ENCODE data around the gene SIRPA. TPM values are rescaled to one million over a fixed set of nuclear protein-coding genes. Genes with fewer than 3 reads are reported as not detected.

Gene SIRPA
- total and polyA plus RNA-seq, 5 donors: 19.5 to 45.2 (median 29.0) TPM

DNA sequence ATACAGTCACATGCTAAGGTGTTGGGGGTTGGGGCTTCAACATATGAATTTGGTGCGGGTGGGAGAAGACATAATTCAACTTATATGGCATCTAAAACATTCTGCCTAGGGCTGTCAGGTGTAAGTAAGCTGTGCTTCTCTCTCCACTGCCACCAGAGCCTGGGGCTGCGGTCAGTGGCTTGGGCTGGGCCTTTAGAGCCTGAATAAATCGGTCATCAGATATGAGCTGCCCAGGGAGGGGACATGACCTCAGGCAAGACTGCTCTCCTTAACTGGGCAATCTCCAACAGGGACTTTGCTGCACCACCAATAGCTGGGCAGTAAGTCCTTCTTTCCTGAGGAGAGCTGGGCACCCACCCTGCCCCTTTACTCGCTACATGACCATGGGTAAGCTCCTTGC lies 24.9 kb upstream of the SIRPA start:
- 88% methylated on average over 4 of the region's 4 CpGs for WGBS
- no peak for ATAC-seq
- H3K9me3 ChIP-seq (ENCODE audit: control insufficient read depth, low read length): no peaks in the 10 kb centered on the region
- H3K27me3 ChIP-seq (ENCODE audit: control insufficient read depth, insufficient read depth): no peaks in the 10 kb centered on the region
- no peak for DNase-seq
- H3K4me3 ChIP-seq (ENCODE audit: low read length): no peak overlapping the region
- intact Hi-C loops (cut with DNase I): no loop called here
- H3K27ac ChIP-seq (ENCODE audit: low read length): no peak overlapping the region
- H3K4me1 ChIP-seq (ENCODE audit: control insufficient read depth, insufficient read depth, low read length): no peaks in the 10 kb centered on the region

DNA sequence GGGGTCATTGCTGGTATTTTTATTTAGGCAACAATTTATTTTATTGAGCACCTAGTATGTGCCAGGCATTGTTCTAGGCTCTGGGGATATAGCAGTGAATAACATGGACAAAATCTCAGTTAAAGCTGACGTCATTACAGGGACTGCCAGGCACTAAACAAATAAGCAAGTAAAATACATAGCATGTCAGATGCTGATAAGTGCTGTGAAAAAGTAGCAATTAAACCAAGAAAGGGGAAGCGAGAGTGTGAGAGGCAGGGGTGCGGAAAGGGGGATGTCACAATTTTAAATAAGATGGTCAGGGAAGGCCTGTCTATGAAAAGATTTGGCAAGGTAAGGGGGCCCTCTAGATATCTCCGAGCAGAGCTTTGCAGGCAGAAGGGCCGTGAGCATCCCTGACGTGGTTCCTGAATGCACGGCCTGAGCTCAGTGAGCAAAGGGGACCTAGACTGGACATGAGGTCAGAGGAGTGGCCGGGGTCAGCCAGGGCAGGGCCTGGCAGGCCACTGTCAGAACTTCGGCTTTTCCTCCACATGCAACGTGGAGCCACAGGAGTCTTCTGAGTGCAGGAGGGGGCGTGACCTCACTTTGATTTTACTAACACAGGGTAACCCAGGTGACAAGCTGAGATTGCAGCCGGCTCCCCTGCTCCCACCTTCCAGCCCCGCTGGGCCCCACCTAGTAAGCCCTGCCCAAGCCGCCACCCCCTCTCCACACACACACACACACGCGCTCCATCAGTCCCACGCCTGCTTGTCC lies 24.2 kb upstream of the SIRPA start:
- no peak for DNase-seq
- 42% methylated on average over 17 of the region's 17 CpGs for WGBS
- ATAC-seq: peak in 1 of 2 donors; percentile 9
- Histone ChIP-seq H3K9me3 (ENCODE audit: control insufficient read depth, low read length) (no peaks in the 10 kb centered on the region), H3K27ac (ENCODE audit: low read length) (no peak overlapping the region), H3K4me1 (ENCODE audit: control insufficient read depth, insufficient read depth, low read length) (no peaks in the 10 kb centered on the region), H3K4me3 (ENCODE audit: low read length) (no peak overlapping the region), H3K27me3 (ENCODE audit: control insufficient read depth, insufficient read depth) (no peaks in the 10 kb centered on the region)
- intact Hi-C loops (cut with DNase I): no loop called here

DNA sequence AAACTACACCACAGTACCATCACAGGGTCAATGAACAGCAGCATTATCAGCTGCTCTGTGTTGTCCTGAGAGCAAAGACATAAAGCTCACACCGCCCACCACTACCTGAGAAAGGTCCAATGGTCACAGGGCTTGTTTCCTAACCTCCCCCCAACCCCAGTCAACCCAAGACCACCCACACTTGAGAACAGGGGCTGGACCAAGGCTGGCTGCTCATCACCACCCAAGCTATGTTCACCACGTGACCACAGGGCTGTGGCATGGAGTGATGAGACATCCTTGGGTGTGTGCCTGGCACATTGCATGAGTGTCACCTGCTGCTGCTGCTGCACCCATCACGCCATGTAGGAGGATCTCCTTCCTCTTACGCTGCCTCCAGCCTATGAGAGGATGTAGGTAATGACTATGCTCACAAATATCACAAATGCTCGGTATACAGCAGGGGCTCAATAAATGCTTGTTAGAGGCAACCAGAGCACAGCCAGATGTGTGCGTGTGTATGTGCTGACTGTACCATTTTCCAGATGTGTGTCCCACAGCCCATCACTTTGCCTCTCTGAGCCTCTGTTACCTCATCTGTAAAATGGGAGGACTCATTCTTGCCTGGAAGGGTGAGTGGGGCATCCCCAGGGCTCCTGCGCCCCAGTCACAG lies 23.3 kb upstream of the SIRPA start:
- Histone ChIP-seq H3K9me3 (ENCODE audit: control insufficient read depth, low read length) (no peaks in the 10 kb centered on the region), H3K4me1 (ENCODE audit: control insufficient read depth, insufficient read depth, low read length) (no peaks in the 10 kb centered on the region), H3K4me3 (ENCODE audit: low read length) (no peak overlapping the region), H3K27ac (ENCODE audit: low read length) (no peak overlapping the region), H3K27me3 (ENCODE audit: control insufficient read depth, insufficient read depth) (no peaks in the 10 kb centered on the region)
- 81% methylated on average over 7 of the region's 7 CpGs for WGBS
- intact Hi-C loops (cut with DNase I): no loop called here
- DNase-seq: no peak
- ATAC-seq: peak in 1 of 2 donors; percentile 40

DNA sequence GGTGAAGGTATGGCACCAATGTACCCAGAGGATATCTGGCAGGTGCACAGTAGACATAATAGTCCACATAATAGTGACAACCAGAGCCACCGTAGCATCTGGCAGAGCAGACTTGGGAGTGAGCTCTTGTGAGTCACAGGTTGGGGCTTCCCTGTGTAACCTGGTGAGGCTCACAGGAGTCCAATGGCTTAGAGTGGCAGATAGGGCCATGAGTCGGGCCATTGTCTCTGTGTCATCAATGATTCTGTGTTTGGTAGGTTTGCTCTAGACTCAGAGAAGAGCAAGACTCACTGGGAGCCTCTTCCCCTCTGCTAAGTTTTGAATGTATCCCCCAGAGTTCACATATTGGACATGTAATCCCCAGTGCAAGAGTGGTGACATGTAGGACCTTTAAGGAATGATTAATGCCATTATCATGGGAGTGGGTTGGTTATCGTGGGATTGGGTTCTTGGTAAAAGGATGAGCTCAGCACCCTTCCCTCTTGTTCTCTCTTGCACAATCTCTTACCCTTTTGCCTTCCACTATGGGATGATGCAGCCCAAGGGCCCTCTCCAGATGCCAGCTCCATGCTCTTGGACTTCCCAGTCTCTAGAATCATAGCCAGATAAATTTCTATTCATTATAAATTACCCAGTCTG lies 22.6 kb upstream of the SIRPA start:
- no peaks in the 10 kb centered on the region for H3K9me3 ChIP-seq (ENCODE audit: control insufficient read depth, low read length)
- no peak for ATAC-seq
- H3K27me3 ChIP-seq (ENCODE audit: control insufficient read depth, insufficient read depth): no peaks in the 10 kb centered on the region
- H3K4me1 ChIP-seq (ENCODE audit: control insufficient read depth, insufficient read depth, low read length): no peaks in the 10 kb centered on the region
- no peak for DNase-seq
- no peak overlapping the region for H3K27ac ChIP-seq (ENCODE audit: low read length)
- intact Hi-C loops (cut with DNase I): no loop called here
- WGBS: 81% methylated on average over 3 of the region's 3 CpGs
- no peak overlapping the region for H3K4me3 ChIP-seq (ENCODE audit: low read length)

DNA sequence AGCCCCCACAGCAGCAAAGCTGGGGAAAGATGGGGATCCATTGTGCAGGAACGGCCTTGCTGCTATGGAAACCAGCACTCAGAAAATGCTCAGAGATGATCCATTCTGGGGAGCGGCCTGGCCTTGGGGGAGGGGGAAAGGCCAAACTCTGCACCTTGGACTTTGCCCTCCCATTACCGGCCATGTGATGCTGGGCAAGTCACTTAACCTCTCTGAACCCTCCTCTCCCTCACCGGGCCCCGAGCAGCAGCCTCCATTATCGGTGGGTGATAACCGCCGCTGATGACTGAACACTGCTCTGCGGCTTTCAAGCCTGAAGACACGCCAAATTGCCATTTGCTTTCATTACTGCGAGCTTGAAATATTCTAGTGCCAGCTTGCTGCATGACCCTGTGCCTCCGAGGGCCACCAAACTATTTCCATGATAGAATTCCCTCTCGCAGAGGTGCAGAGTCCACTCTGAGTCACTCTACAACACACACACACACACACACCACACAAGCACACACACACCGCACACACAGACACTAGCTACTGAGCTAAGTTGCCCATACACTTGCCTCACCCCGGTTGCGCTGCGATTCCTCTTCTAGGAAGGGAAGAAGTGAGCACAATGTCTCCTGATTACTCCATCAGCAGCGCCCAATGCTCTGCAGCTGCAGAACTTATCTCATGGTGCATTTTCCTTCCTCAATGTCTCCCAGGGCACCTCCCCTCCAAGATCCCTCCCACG lies 20.6 kb upstream of the SIRPA start:
- DNase-seq (peak; percentile 45 to 72 (median 61)), ATAC-seq (peak in 1 of 2 donors; percentile 8)
- Histone ChIP-seq H3K27me3 (ENCODE audit: control insufficient read depth, insufficient read depth) (no peaks in the 10 kb centered on the region), H3K4me1 (ENCODE audit: control insufficient read depth, insufficient read depth, low read length) (no peaks in the 10 kb centered on the region), H3K27ac (ENCODE audit: low read length) (no peak overlapping the region), H3K9me3 (ENCODE audit: control insufficient read depth, low read length) (no peaks in the 10 kb centered on the region), H3K4me3 (ENCODE audit: low read length) (no peak overlapping the region)
- intact Hi-C loops (cut with DNase I): no loop called here
- WGBS: 41% methylated on average over 19 of the region's 19 CpGs

DNA sequence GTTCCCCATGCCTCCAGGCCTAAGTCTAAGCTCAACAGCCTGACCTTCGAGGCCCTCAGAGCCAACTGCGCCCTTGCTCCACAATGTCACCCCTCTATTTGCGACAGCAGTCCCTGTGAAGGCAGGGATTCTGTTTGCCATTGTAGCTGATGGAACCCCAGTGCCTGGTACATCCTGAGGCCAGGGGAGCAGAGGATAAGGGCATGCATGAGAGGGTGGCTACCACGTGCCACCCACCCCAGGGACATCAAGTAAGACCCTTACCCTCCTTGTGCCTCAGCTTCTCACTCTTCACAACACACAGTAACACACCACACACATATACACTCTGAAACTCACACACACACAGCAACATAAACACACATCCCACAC lies 20.0 kb upstream of the SIRPA start:
- intact Hi-C loops (cut with DNase I): no loop called here
- Histone ChIP-seq H3K4me3 (ENCODE audit: low read length) (no peak overlapping the region), H3K27me3 (ENCODE audit: control insufficient read depth, insufficient read depth) (no peaks in the 10 kb centered on the region), H3K9me3 (ENCODE audit: control insufficient read depth, low read length) (no peaks in the 10 kb centered on the region), H3K4me1 (ENCODE audit: control insufficient read depth, insufficient read depth, low read length) (no peaks in the 10 kb centered on the region), H3K27ac (ENCODE audit: low read length) (no peak overlapping the region)
- no peak for ATAC-seq
- no peak for DNase-seq
- WGBS: 70% methylated on average over 4 of the region's 4 CpGs

DNA sequence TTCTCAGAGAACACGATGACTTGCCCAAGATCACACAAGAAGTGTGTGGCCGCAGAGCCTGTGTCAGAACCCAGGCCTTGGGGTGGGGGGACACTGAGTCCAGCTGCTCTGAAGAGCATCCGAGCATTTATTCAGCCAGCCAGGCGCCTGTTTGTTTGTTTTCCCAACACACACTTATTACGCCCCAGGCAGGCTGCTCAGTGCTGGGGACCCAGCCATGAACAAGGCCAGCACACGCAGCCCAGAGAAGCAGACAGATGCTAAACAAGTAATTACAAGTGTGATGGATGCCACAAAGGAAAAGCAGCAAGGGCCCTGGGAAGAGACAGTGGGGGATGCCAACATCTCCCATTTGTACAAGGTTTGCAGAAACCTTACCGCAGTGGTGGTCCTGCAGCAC lies 19.4 kb upstream of the SIRPA start:
- Histone ChIP-seq H3K9me3 (ENCODE audit: control insufficient read depth, low read length) (no peaks in the 10 kb centered on the region), H3K27ac (ENCODE audit: low read length) (no peak overlapping the region), H3K4me1 (ENCODE audit: control insufficient read depth, insufficient read depth, low read length) (no peaks in the 10 kb centered on the region), H3K4me3 (ENCODE audit: low read length) (no peak overlapping the region), H3K27me3 (ENCODE audit: control insufficient read depth, insufficient read depth) (no peaks in the 10 kb centered on the region)
- ATAC-seq (no peak), DNase-seq (no peak)
- 72% methylated on average over 7 of the region's 7 CpGs for WGBS
- intact Hi-C loops (cut with DNase I): no loop called here

DNA sequence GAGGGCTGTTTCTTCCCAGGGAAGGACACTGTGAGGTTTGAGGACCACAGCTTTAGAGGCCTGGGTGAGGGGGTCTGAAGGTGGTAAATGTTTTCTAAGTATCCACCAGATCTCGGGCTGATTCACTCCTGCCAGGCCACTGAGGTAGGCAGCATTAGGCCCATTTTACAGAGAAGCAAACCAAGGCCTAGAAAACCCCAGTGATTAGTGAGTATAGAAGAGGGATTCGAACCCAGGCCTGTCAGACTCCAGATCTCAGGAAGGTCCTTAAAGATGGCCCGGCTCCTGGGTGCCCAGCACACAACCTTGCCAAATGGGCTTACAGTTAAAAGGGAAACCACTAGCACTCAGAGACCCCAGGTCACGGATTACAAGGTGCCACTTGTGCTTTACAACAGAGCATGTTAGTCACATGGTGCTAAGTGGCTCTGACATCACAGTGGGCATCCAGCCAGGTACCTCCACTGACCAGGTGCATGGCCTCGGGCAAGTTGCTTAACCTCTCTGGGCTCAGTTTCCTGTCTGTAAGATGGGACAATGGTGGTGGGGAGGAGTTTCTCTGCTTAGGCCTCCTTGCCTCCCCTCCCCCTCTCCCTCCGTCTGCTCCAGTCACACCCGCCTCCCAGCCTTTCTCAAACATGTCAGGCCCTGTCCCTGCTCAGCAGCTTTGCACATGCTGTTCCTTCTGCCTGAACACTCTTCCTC lies 18.8 kb upstream of the SIRPA start:
- no peak overlapping the region for H3K27ac ChIP-seq (ENCODE audit: low read length)
- 69% methylated on average over 7 of the region's 7 CpGs for WGBS
- intact Hi-C loops (cut with DNase I): no loop called here
- ATAC-seq (no peak), DNase-seq (no peak)
- H3K27me3 ChIP-seq (ENCODE audit: control insufficient read depth, insufficient read depth): no peaks in the 10 kb centered on the region
- no peaks in the 10 kb centered on the region for H3K9me3 ChIP-seq (ENCODE audit: control insufficient read depth, low read length)
- no peaks in the 10 kb centered on the region for H3K4me1 ChIP-seq (ENCODE audit: control insufficient read depth, insufficient read depth, low read length)
- H3K4me3 ChIP-seq (ENCODE audit: low read length): no peak overlapping the region

DNA sequence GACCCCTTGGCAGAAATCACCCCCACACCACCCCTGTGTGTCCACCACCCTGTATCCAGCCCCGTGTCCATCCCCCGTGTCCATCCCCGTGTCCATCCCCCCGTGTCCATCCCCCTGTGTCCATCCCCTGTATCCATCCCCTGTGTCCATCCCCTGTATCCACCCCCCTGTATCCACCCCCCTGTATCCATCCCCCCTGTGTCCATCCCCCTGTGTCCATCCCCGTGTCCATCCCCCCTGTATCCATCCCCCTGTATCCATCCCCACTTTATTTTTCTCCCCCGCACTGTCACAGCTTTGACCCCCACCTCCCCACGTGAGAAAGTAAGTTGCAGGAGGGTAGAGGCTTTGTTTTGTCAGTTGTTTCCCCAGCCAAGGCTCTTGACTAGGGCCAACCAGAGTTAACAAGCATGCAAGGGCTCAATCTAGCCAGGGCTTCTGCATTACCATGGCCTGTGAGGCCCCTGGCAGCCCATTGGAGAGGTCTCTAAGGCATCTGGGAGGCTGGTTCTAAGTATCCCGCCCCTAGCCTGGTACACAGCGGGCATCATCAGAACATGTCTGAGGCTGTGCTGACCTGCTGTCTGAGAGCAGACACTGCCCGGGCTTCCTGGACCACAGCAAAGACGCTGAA lies 18.1 kb upstream of the SIRPA start:
- whole genome bisulfite sequencing: 78% methylated on average over 11 of the region's 11 CpGs
- ATAC-seq: peak; percentile 40 to 53

DNA sequence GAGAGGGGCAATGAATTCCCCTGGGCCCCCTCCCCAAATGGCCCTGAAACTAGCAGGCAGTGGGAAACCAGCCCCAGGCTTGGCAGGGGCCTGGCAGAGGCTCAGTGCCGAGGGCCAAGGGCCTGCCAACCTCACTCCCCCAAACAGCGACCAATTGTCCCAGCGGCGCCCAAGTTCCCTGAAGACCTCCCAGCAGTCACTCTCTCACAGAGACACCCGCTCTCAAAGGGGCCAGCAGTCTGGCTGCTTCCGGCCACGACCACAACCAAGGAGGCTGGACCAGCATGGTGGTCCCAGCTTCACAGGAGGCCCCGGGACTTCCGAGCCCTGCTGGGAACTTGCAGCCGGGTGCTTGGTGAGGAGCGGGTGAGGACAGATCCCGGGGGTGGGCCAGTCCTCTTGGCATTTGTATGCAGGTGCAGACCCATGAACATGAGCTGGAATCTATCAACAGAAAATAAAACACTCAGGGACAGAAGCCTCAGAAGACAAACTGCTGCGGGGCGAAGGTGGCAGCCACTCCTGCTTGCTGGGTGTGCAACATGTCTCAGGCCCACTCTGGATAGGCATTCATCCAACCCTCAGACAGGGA lies 17.5 kb upstream of the SIRPA start:
- Histone ChIP-seq H3K27me3 (ENCODE audit: control insufficient read depth, insufficient read depth) (no peaks in the 10 kb centered on the region), H3K4me1 (ENCODE audit: control insufficient read depth, insufficient read depth, low read length) (no peaks in the 10 kb centered on the region), H3K4me3 (ENCODE audit: low read length) (no peak overlapping the region), H3K27ac (ENCODE audit: low read length) (no peak overlapping the region), H3K9me3 (ENCODE audit: control insufficient read depth, low read length) (no peaks in the 10 kb centered on the region)
- ATAC-seq (no peak), DNase-seq (no peak)
- intact Hi-C loops (cut with DNase I): no loop called here
- 82% methylated on average over 14 of the region's 14 CpGs for WGBS

More for the DNA sequence above, 18.1 kb upstream of the SIRPA start:
- Histone ChIP-seq H3K27me3 (ENCODE audit: control insufficient read depth, insufficient read depth) (no peaks in the 10 kb centered on the region), H3K27ac (ENCODE audit: low read length) (no peak overlapping the region), H3K9me3 (ENCODE audit: control insufficient read depth, low read length) (no peaks in the 10 kb centered on the region), H3K4me3 (ENCODE audit: low read length) (no peak overlapping the region), H3K4me1 (ENCODE audit: control insufficient read depth, insufficient read depth, low read length) (no peaks in the 10 kb centered on the region)
- intact Hi-C loops (cut with DNase I): no loop called here
- no peak for DNase-seq

Data from right cardiac atrium (tissue), 5 donors.